Measurements from ENCODE around the gene DOCK8.

GRCh38 chr9:268616-269015 is 54.0 kb downstream of the DOCK8 start:
- no peak for TF ChIP-seq POLR2A (IDR thresholded peaks at IDR 0.05)
- no peak for TF ChIP-seq CTCF (IDR thresholded peaks at IDR 0.05)
